ENCODE data around the gene DAP. TPM values are rescaled to one million over a fixed set of nuclear protein-coding genes. Genes with fewer than 3 reads are reported as not detected.

Gene DAP
- total RNA-seq, 1 experiment from 2014 or later = 108 TPM

- POLR2A ChIA-PET = no interaction called here
- DNase-seq (ENCODE audit: low read depth, low spot score) (no peak), ATAC-seq (no peak)
- CTCF ChIA-PET = no interaction called here
- Histone ChIP-seq H3K9me3 (ENCODE audit: control insufficient read depth, insufficient read depth, low read depth, low read length) (no peaks in the 10 kb centered on the region), H3K36me3 (ENCODE audit: control insufficient read depth, insufficient read depth, low read length) (no peaks in the 10 kb centered on the region), H3K4me1 (ENCODE audit: control insufficient read depth, insufficient read depth, low read length) (no peaks in the 10 kb centered on the region), H3K4me3 (ENCODE audit: low read depth in 2 of 2, low read length in 2 of 2) (no peak overlapping the region), H3K27ac (ENCODE audit: low read length) (no peak overlapping the region), H3K27me3 (ENCODE audit: control insufficient read depth, insufficient read depth, low read length) (no peaks in the 10 kb centered on the region)
- intact Hi-C loops (cut with micrococcal nuclease; ENCODE audit: unreplicated experiment) = no loop called here
- in situ Hi-C loops (cut with HindIII; ENCODE audit: low pct_unique_long_range_greater_than_20kb, low sequenced_read_pairs) = no loop called here
- no peak for TF ChIP-seq CTCF (IDR thresholded peaks at IDR 0.05)
- no peak for TF ChIP-seq REST (IDR thresholded peaks at IDR 0.05; ENCODE audit: insufficient read depth in 1 of 2, low read depth in 2 of 2, low read length in 1 of 2)
- no peak for TF ChIP-seq SIN3A (IDR thresholded peaks at IDR 0.05; ENCODE audit: borderline replicate concordance, insufficient read depth, low read depth, low read length)
- BruUV-seq (replicated peaks) = no TSS peak
These were observed 88.7 kb downstream of the DAP start for GRCh38 chr5:10672146-10673016.

GRCh38 chr5:10671041-10672008 is 89.7 kb downstream of the DAP start:
- ChIA-PET CTCF (no interaction called here), POLR2A (no interaction called here)
- H3K4me3 ChIP-seq (ENCODE audit: low read depth in 2 of 2, low read length in 2 of 2) = no peak overlapping the region
- no peaks in the 10 kb centered on the region for H3K36me3 ChIP-seq (ENCODE audit: control insufficient read depth, insufficient read depth, low read length)
- no TSS peak for BruUV-seq (replicated peaks)
- no peak for DNase-seq (ENCODE audit: low read depth, low spot score)
- intact Hi-C loops (cut with micrococcal nuclease; ENCODE audit: unreplicated experiment) = no loop called here
- in situ Hi-C loops (cut with HindIII; ENCODE audit: low pct_unique_long_range_greater_than_20kb, low sequenced_read_pairs) = no loop called here
- H3K4me1 ChIP-seq (ENCODE audit: control insufficient read depth, insufficient read depth, low read length) = no peaks in the 10 kb centered on the region
- ATAC-seq = no peak
- H3K27ac ChIP-seq (ENCODE audit: low read length) = no peak overlapping the region
- TF ChIP-seq SIN3A (IDR thresholded peaks at IDR 0.05; ENCODE audit: borderline replicate concordance, insufficient read depth, low read depth, low read length) = no peak
- TF ChIP-seq CTCF (IDR thresholded peaks at IDR 0.05) = no peak
- no peak for TF ChIP-seq POLR2AphosphoS5 (IDR thresholded peaks at IDR 0.05; ENCODE audit: low read depth, low read length)
- TF ChIP-seq TCF7L2 (IDR thresholded peaks at IDR 0.05; ENCODE audit: low read depth, low read length) = no peak
- TF ChIP-seq REST (IDR thresholded peaks at IDR 0.05; ENCODE audit: insufficient read depth in 1 of 2, low read depth in 2 of 2, low read length in 1 of 2) = no peak
- no peaks in the 10 kb centered on the region for H3K27me3 ChIP-seq (ENCODE audit: control insufficient read depth, insufficient read depth, low read length)
- H3K9me3 ChIP-seq (ENCODE audit: control insufficient read depth, insufficient read depth, low read depth, low read length) = no peaks in the 10 kb centered on the region
